Keratinocyte (primary cell): ENCODE results near the gene AKT1.

Experiments used
- CTCF ChIP-seq, 3 experiments: IDR thresholded peaks in 1 of 3; conservative IDR thresholded peaks in 1 of 3; optimal IDR thresholded peaks in 1 of 3; 2 replicates in 2 of 3; 3 replicates in 1 of 3; pipeline versions ENCODE3 to v1.5.1; 2011; ENCODE audit warnings: low read length in 3 of 3, mild to moderate bottlenecking in 3 of 3, moderate library complexity in 2 of 3, control low read depth in 1 of 3, inconsistent platforms in 1 of 3; ENCODE audit not compliant: insufficient read depth in 2 of 3; ENCODE audit errors: extremely low read depth in 1 of 3
- EZH2 ChIP-seq: IDR thresholded peaks from one replicate; pipeline ENCODE4 v1.6.1; 2012; ENCODE audit warnings: inconsistent platforms, mild to moderate bottlenecking, low read length, moderate library complexity

GRCh38 chr14:104784218-104784568 is 11.4 kb downstream of the AKT1 start:
- no peak for TF ChIP-seq EZH2
- no peak for TF ChIP-seq CTCF (optimal IDR thresholded peaks at IDR 0.05 in 1 of 3, IDR thresholded peaks at IDR 0.05 in 1 of 3, conservative IDR thresholded peaks at IDR 0.05 in 1 of 3; ENCODE audit: extremely low read depth in 1 of 3, insufficient read depth in 2 of 3, low read length in 3 of 3)
